Heart left ventricle (tissue), 13 donors: ENCODE data around the gene SLC12A4.

Experiments used
- POLR2A ChIP-seq, 2 donors: fragments of 450-650 bp; IDR thresholded peaks; one replicate each; pipeline ENCODE4 v1.6.1; 2017; ENCODE audit warnings: antibody characterized with exemption in 2 of 2, mild to moderate bottlenecking in 2 of 2, moderate library complexity in 2 of 2
- TF ChIP-seq, protein P1 (sequence below), 12 donors: fragments of 200-600 bp; sonication (generic) in 4 of 12; IDR thresholded peaks; one replicate each; pipeline versions ENCODE4 v1.5.0 to v1.8.0; 2018 to 2022; ENCODE audit warnings: antibody characterized with exemption in 12 of 12, mild to moderate bottlenecking in 5 of 12
- donor health status: ischemic (EF 13 %, LVEDD 7.1; RV severe dilation, severe dysfunction).
- donor health status: DM: no; HTN: yes; CAD: no.
- donor health status: DM: no; HTN: no; CAD: no.
- donor health status: ischemic (EF 25% LVEDD 6.9; RV normal size, moderate dysfunction).
- donor health status: ischemic (EF 25% LVEDD 5.7; RV mildly dilated, moderate dysfunction).
- donor health status: ischemic (EF 35%, LVEDD 5.7; RV mildly dilated, moderate dysfunction).
- donor health status: nonischemic (EF 11% LVEDD 7.7; RV severe dilation, severe dysfunction).
- donor health status: DM: yes; HTN: yes; CAD: no.
- donor health status: PGD.
- donor health status: ischemic (EF 29% LVEDD 5.4; RV normal size, mild dysfunction).
- donor health status: nonischemic (EF 23%, LVEDD 6.1; RV moderate dilation, normal function).

DNA sequence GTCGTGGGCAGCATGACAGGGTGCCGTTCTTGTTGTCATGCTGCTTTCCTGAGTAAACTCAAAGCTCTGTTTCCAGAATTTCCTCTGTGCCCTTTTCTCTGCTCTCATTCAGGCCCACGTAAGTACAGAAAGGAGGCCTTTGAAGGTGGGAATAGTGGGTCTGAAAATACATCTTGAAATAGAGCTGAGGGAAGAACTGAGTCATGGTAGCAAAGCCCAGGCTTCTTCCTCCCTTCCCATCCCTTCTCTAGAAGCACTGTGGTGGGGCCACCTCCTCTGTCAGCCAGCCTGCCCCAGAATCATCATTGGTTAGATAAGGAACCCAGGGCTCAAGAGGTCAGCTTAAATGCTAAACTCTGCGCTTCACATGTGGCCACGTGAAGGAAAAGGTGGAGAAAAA is 46.2 kb downstream of the SLC12A4 start:
- TF ChIP-seq POLR2A (IDR thresholded peaks at IDR 0.05), result no peak
- TF ChIP-seq, protein P1, sequence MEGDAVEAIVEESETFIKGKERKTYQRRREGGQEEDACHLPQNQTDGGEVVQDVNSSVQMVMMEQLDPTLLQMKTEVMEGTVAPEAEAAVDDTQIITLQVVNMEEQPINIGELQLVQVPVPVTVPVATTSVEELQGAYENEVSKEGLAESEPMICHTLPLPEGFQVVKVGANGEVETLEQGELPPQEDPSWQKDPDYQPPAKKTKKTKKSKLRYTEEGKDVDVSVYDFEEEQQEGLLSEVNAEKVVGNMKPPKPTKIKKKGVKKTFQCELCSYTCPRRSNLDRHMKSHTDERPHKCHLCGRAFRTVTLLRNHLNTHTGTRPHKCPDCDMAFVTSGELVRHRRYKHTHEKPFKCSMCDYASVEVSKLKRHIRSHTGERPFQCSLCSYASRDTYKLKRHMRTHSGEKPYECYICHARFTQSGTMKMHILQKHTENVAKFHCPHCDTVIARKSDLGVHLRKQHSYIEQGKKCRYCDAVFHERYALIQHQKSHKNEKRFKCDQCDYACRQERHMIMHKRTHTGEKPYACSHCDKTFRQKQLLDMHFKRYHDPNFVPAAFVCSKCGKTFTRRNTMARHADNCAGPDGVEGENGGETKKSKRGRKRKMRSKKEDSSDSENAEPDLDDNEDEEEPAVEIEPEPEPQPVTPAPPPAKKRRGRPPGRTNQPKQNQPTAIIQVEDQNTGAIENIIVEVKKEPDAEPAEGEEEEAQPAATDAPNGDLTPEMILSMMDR (IDR thresholded peaks at IDR 0.05), result no peak
